C4-2B (cell line): ENCODE measurements around the gene LHX3.

Source experiments
- H3K27ac ChIP-seq: fragments of 450-650 bp; 2 replicates; pipeline ENCODE4 v1.5.1; 2017
- ZFX ChIP-seq: fragments of 450-650 bp; IDR thresholded peaks from 2 replicates; pipeline ENCODE4 v1.6.1; 2017
- TF ChIP-seq, protein P1 (sequence below): fragments of 450-650 bp; conservative IDR thresholded peaks from 2 replicates; pipeline ENCODE4 v1.5.1; 2017; ENCODE audit warnings: mild to moderate bottlenecking

Gene LHX3

DNA sequence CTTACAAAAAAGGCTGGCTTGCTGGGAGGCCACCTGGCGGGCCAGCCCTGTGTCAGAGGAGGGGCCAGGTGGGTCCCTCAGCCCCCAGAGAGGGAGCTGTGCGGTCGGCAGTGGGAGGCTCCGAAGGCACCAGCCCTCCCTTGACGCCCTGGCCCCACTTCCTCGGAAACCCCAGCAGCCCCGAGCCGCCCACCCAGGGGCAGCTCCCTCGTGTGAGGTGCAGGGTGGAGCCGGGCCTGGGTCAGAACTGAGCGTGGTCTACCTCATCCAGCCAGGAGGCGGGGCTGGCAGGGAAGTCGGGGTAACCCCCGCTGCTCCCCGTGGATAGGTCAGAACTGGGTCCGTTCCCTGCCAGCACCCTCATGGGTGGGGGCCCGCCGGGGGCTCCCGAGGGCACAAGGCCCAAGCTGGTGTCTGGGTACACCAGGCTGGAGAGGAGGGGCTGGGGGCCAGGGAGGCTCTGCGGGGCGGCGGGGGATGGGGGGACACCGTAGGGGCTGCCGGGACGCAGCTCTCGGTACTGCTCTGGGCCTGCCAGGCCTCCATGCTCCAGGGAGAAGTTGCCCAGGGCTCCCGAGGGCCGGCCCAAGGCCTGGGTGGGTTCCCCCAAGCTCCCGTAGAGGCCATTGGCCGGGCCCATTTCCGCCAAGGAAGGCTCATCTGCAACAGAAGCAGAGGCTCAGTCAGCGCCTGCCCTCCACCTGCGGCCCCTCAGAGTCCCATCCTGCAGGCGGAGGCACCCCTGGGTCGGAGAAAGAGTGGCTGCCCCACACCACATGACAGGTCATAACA lies 7.6 kb downstream of the LHX3 start:
- H3K27ac ChIP-seq = no peak overlapping the region
- TF ChIP-seq, protein P1, sequence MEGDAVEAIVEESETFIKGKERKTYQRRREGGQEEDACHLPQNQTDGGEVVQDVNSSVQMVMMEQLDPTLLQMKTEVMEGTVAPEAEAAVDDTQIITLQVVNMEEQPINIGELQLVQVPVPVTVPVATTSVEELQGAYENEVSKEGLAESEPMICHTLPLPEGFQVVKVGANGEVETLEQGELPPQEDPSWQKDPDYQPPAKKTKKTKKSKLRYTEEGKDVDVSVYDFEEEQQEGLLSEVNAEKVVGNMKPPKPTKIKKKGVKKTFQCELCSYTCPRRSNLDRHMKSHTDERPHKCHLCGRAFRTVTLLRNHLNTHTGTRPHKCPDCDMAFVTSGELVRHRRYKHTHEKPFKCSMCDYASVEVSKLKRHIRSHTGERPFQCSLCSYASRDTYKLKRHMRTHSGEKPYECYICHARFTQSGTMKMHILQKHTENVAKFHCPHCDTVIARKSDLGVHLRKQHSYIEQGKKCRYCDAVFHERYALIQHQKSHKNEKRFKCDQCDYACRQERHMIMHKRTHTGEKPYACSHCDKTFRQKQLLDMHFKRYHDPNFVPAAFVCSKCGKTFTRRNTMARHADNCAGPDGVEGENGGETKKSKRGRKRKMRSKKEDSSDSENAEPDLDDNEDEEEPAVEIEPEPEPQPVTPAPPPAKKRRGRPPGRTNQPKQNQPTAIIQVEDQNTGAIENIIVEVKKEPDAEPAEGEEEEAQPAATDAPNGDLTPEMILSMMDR = no peak
- no peak for TF ChIP-seq ZFX

DNA sequence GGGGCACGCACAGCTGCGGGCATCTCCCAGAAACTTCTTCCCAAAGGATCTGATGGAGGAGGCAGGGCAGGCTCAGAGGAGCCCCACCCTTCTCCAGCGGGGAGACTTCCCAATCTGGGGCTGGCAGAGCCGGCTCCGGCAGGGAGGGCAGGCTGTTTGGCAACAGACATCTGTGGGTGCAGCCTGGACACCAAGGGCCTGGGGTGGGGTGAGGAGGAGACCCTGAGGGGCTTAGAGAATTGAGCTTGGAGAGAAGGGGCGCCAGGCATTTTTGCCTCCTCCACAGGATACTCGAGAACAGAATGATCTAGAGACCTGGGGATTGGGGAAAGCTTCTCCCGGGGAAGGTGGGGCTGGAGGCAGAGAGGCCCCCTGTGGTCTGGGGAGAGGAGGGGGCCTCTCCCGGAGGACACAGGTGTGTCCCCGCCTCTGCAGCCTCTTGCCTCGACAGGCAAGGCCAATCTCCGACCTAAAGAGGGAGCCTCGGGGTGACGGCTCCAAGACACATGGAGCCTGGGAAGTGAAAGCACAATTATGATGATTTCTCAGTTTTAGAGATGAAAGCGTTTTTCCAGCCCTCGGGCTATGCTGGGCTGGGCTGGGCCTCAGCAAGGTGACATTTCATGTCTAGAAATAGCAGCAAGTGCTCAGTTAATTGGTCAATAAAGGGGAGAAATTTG lies 8.4 kb downstream of the LHX3 start:
- TF ChIP-seq ZFX = no peak
- TF ChIP-seq, protein P1 = no peak
- no peak overlapping the region for H3K27ac ChIP-seq

DNA sequence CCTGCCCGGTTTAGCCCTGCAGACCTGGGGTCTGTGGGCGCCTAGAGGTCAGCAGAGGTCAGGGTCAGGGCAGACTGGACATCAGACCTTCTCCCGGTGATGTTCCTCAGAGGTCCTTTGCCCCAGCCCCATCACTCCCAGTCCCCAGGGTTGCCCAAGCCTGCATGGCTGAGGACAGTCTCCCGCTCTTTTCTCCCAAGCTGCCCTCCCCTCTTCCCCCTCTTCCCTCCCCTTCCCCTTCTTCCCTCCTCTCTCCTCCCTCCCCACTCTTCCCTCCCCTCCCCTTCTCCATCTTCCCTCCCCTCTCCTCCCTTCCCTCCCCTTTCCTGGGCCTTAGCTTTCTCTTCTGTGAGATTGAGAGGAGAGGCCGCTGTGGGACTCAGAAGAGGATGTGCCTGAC lies 10.4 kb downstream of the LHX3 start:
- no peak overlapping the region for H3K27ac ChIP-seq
- TF ChIP-seq, protein P1 = no peak
- no peak for TF ChIP-seq ZFX

DNA sequence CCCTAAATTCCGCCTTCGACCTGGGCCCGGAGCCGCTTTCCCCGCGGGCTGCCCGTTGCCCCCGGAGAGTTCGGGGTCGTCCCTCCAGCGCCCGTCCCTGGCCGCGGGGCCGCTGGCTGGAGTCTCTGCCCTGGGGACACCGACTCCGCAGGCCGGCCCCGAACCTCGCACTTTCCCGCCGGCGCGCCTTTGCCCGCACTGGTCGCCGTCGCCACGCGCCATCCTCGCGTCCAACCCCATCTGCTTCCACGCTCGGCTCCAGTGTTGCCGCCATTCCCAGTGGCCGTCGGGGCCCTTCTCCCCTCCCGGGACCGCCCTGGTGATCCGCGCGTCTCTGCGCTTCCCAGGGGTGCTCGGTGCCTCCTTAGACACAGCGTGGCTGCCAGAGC lies 11.0 kb downstream of the LHX3 start:
- no peak overlapping the region for H3K27ac ChIP-seq
- TF ChIP-seq ZFX = no peak
- TF ChIP-seq, protein P1 = no peak

DNA sequence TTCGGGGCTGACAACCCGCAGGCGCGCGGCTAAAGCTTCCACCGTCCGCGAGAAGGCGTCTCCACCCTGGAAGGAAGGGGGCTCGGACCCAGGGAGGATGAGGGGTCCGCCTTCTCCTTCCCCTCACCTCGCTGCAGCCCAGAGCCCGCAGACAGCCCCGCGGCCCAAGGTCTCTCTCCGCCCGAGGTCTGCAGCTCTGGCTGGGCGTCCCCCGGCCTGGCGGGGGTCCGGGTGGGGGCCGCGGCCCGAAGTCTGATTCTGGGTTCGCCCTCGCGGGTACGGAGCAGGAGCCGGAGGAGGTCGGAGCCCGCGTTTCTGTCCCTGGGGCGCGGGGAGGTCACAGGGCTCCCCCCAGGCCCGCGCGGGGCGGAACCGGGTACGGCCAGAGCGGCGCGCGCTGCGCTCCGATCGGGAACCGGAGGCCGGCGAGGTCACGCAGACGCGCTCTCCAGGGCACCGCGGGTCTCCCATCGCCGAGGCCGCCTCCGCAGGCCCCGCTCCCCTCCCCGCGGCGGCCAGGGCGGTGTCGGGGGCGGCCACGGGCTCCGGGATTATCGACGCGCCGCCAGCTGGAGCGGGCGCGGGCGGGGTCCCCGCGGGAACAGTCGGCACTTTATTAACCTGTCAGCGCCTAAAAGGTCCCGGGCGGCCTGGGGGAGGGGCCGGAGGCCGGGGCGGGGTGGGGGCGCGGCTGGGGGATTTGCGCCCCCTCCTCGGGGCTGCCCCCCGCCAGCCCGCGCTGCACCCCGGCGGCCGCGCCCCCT lies 11.6 kb downstream of the LHX3 start:
- no peak overlapping the region for H3K27ac ChIP-seq
- TF ChIP-seq, protein P1 = no peak
- TF ChIP-seq ZFX = no peak

DNA sequence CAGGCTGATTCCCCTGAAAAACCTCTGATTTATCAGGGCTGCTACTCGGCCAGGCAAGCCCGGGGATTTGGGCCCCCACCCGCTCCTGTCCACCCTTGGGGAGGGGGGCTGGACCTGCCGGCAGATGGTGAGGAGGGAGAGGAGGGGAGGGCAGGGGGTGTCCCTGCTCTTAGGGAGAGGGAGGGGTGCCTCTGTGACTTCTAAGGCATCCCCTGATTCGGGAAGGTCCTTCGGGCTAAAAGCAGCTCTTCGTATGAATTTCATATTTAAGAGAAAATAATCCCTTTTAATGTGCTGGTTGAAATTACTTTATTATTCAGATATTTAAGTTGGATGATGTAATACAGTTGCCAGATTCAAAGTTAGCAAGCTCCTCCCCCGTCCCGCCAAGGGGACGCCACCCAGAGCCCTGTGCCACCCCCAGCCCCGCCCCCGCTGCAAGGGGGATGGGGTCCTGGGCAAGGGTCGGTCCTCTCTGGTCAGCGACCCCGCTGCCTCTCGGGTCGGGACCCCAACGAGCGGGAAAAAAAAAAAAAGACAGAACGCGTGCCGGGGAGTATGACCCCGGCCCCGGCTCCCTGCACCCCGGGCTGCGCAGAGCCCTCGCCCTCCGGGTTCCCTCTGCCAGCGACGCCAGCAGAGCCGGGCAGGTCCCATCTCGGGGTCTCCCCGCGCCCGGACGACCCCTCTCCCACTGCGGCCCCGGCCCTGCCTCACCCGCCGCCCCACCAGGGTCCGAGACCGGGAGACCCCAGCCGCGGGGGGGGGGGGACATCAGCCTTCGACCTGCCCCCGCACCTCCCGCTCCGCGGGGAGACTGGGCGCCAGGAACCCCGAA lies 12.4 kb downstream of the LHX3 start:
- no peak overlapping the region for H3K27ac ChIP-seq
- TF ChIP-seq, protein P1 = no peak
- no peak for TF ChIP-seq ZFX
